HepG2 (cell line): ENCODE results near the gene ATP6V0A1. TPM values are rescaled to one million over a fixed set of nuclear protein-coding genes. Genes with fewer than 3 reads are reported as not detected.

Experiments used
- CBX1 ChIP-seq: IDR thresholded peaks from one replicate; pipeline ENCODE4 v1.6.1; 2016; ENCODE audit warnings: antibody characterized with exemption, low read depth
- E2F5 ChIP-seq: sonication (generic); formaldehyde crosslinking; conservative IDR thresholded peaks from 2 replicates; pipeline ENCODE4 v1.4.0; 2020; ENCODE audit warnings: missing genetic modification reagents
- ELF1 ChIP-seq: sonication (generic); formaldehyde crosslinking; IDR thresholded peaks from 2 replicates; pipeline ENCODE4 v1.4.0; 2020; ENCODE audit warnings: missing genetic modification reagents
- ETS1 ChIP-seq: sonication (generic); formaldehyde crosslinking; IDR thresholded peaks from 2 replicates; pipeline ENCODE4 v1.4.0; 2020; ENCODE audit warnings: missing genetic modification reagents
- HCFC1 ChIP-seq: fragments of 150-350 bp; IDR thresholded peaks from 2 replicates; pipeline ENCODE4 v1.6.1; 2014; ENCODE audit warnings: low read depth, low read length
- HNF4A ChIP-seq: sonication (generic); formaldehyde crosslinking; IDR thresholded peaks from 2 replicates; pipeline ENCODE4 v1.4.0; 2020; ENCODE audit warnings: missing genetic modification reagents
- KLF9 ChIP-seq: IDR thresholded peaks from 2 replicates; pipeline ENCODE4 v1.6.1; 2016; ENCODE audit warnings: low read depth
- MED1 ChIP-seq: sonication (generic); formaldehyde crosslinking; IDR thresholded peaks from 2 replicates; pipeline ENCODE4 v1.4.0; 2020; ENCODE audit warnings: missing genetic modification reagents
- MEF2D ChIP-seq: sonication (generic); formaldehyde crosslinking; IDR thresholded peaks from 2 replicates; pipeline ENCODE4 v1.5.1; 2020; ENCODE audit warnings: mild to moderate bottlenecking, missing genetic modification reagents
- PITX1 ChIP-seq: sonication (generic); formaldehyde crosslinking; IDR thresholded peaks from 2 replicates; pipeline ENCODE4 v1.5.1; 2020; ENCODE audit warnings: mild to moderate bottlenecking, missing genetic modification reagents
- POLR2AphosphoS5 ChIP-seq: IDR thresholded peaks from 2 replicates; pipeline ENCODE4 v1.6.1; 2012; ENCODE audit warnings: low read depth, low read length
- REXO4 ChIP-seq: sonication (generic); formaldehyde crosslinking; IDR thresholded peaks from 2 replicates; pipeline ENCODE4 v1.8.0; 2022; ENCODE audit warnings: missing genetic modification reagents, mild to moderate bottlenecking, borderline replicate concordance
- SALL1 ChIP-seq: sonication (generic); formaldehyde crosslinking; IDR thresholded peaks from 2 replicates; pipeline ENCODE4 v1.8.0; 2022; ENCODE audit warnings: mild to moderate bottlenecking, missing genetic modification reagents
- SATB2 ChIP-seq: sonication (generic); formaldehyde crosslinking; IDR thresholded peaks from 2 replicates; pipeline ENCODE4 v1.5.0; 2020; ENCODE audit warnings: missing genetic modification reagents
- SRY ChIP-seq: sonication (generic); formaldehyde crosslinking; IDR thresholded peaks from 2 replicates; pipeline ENCODE4 v1.8.0; 2022; ENCODE audit warnings: mild to moderate bottlenecking, missing genetic modification reagents
- ZMAT3 ChIP-seq: sonication (generic); formaldehyde crosslinking; conservative IDR thresholded peaks from 2 replicates; pipeline ENCODE4 v1.7.0; 2021; ENCODE audit warnings: missing genetic modification reagents
- ZNF563 ChIP-seq: sonication (generic); formaldehyde crosslinking; IDR thresholded peaks from 2 replicates; pipeline ENCODE4 v1.8.0; 2022; ENCODE audit warnings: mild to moderate bottlenecking, moderate library complexity, missing genetic modification reagents
- ZNF589 ChIP-seq: sonication (generic); formaldehyde crosslinking; conservative IDR thresholded peaks from 2 replicates; pipeline ENCODE4 v1.8.0; 2022; ENCODE audit warnings: mild to moderate bottlenecking, moderate library complexity, missing genetic modification reagents
- ZNF609 ChIP-seq: sonication (generic); formaldehyde crosslinking; IDR thresholded peaks from 2 replicates; pipeline ENCODE4 v1.4.0; 2020; ENCODE audit warnings: mild to moderate bottlenecking, missing genetic modification reagents, borderline replicate concordance
- polyA plus RNA-seq, 8 experiments: library from polyadenylated mRNA; depleted of rRNA in 3 of 8; stranded (reverse) in 7 of 8; unstranded in 1 of 8; fragments of >200 nt; fragmentation: Illumina TruSeq in 4 of 8; extraction: Trizol in 4 of 8; gene quantifications; 2 replicates each; pipeline versions ENCODE4 v1.2.1 to v1.2.3, GENCODE V29; 2011 to 2016; ENCODE audit warnings: low read depth in 4 of 8, missing spikeins in 1 of 8, mixed read lengths in 1 of 8; ENCODE audit not compliant: insufficient read depth in 1 of 8
- total RNA-seq, 5 experiments: library from RNA; depleted of rRNA; stranded (reverse); fragments of >200 nt; fragmentation: Illumina TruSeq; extraction: Trizol; gene quantifications; 2 replicates each; pipeline ENCODE4 v1.2.3, GENCODE V29; 2016; ENCODE audit warnings: low read depth in 1 of 5
- TF ChIP-seq, protein P1 (sequence below): IDR thresholded peaks from 2 replicates; pipeline ENCODE4 v1.6.1; 2012; ENCODE audit warnings: low read length, improper control_type of control experiment

The ATP6V0A1 gene
- total and polyA plus RNA-seq, 2 of the 13 experiments (the other 11 are each of a cell fraction or from before 2014, with no cell fraction given): 27.9 to 54.1 TPM

GRCh38 chr17:42554250-42555121 is 95.8 kb downstream of the ATP6V0A1 start (continued):
- TF ChIP-seq E2F5 (no peak; the same call in 1 of the 2 replicates), ZMAT3 (CRISPR knock-in tag) (peak; percentile 99), KLF9 (peak; percentile 96; the same call in 1 of the 2 replicates), ZNF563 (peak; percentile 85; the same call in 1 of the 2 replicates), ELF1 (CRISPR knock-in tag) (peak; percentile 93), MEF2D (0 out of 2 replicates have a peak, but pooled peaks have one; percentile 70), HCFC1 (peak; percentile 40), REXO4 (CRISPR knock-in tag) (0 out of 2 replicates have a peak, but pooled peaks have one; percentile 11), ETS1 (CRISPR knock-in tag) (no peak), PITX1 (peak; percentile 32), CBX1 (peak; percentile 74), ZNF589 (CRISPR knock-in tag) (peak; percentile 87; the same call in 1 of the 2 replicates), POLR2AphosphoS5 (peak; percentile 90), HNF4A (CRISPR knock-in tag) (peak; percentile 54; the same call in 1 of the 2 replicates), MED1 (CRISPR knock-in tag) (peak; percentile 92), SRY (peak; percentile 80), SATB2 (CRISPR knock-in tag) (no peak), ZNF609 (CRISPR knock-in tag) (peak; percentile 78), SALL1 (CRISPR knock-in tag) (peak; percentile 90)
- TF ChIP-seq, protein P1, sequence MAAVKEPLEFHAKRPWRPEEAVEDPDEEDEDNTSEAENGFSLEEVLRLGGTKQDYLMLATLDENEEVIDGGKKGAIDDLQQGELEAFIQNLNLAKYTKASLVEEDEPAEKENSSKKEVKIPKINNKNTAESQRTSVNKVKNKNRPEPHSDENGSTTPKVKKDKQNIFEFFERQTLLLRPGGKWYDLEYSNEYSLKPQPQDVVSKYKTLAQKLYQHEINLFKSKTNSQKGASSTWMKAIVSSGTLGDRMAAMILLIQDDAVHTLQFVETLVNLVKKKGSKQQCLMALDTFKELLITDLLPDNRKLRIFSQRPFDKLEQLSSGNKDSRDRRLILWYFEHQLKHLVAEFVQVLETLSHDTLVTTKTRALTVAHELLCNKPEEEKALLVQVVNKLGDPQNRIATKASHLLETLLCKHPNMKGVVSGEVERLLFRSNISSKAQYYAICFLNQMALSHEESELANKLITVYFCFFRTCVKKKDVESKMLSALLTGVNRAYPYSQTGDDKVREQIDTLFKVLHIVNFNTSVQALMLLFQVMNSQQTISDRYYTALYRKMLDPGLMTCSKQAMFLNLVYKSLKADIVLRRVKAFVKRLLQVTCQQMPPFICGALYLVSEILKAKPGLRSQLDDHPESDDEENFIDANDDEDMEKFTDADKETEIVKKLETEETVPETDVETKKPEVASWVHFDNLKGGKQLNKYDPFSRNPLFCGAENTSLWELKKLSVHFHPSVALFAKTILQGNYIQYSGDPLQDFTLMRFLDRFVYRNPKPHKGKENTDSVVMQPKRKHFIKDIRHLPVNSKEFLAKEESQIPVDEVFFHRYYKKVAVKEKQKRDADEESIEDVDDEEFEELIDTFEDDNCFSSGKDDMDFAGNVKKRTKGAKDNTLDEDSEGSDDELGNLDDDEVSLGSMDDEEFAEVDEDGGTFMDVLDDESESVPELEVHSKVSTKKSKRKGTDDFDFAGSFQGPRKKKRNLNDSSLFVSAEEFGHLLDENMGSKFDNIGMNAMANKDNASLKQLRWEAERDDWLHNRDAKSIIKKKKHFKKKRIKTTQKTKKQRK: no peak
